ENCODE results near the gene PDCD5. TPM values are rescaled to one million over a fixed set of nuclear protein-coding genes. Genes with fewer than 3 reads are reported as not detected.

The PDCD5 gene
- total RNA-seq, 1 donor from 2014 or later, result 213 TPM

GRCh38 chr19:32599258-32599657, 18.3 kb downstream of the PDCD5 start:
- peaks cover 6% of the 10 kb centered on the region for H3K4me1 Mint-ChIP-seq
- peaks cover 46% of the 10 kb centered on the region for H3K36me3 Mint-ChIP-seq (ENCODE audit: low read depth)
- intact Hi-C loops (cut with micrococcal nuclease), result loop anchor here (2.0 kb wide), 1 partner anchor 76 kb away; the partner anchor contains the start of genes ANKRD27 and RGS9BP
- no peak overlapping the region for H3K4me3 Mint-ChIP-seq
- no peaks in the 10 kb centered on the region for H3K9me3 Mint-ChIP-seq
- peak overlapping the region; percentile 60 for H3K27ac Mint-ChIP-seq
- no peak for DNase-seq
- H3K27me3 Mint-ChIP-seq, result no peaks in the 10 kb centered on the region

DNA sequence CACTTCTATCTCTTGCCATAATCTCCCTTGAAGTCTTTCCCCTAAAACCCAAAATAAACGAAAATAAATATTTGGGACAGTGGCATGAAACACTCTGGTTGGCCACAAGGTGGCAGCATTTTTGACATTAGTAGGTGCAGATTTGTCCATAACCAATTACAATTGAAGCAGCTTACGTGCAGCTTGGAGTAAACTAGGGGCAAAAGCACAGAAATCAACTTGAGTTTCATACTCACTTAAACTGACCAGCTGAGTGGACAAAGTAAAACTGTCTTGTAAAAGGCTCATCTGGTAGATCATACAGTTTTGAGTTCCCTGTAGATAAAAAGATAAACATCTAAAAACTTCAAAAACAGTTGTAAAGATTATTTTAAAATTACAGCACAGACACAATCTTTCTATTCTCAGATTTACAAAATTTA, 18.8 kb downstream of the PDCD5 start:
- peak overlapping the region; percentile 60 for H3K27ac Mint-ChIP-seq

GRCh38 chr19:32603961-32604360, 23.0 kb downstream of the PDCD5 start:
- no peaks in the 10 kb centered on the region for H3K9me3 Mint-ChIP-seq
- H3K4me3 Mint-ChIP-seq, result no peak overlapping the region
- peaks cover 30% of the 10 kb centered on the region for H3K36me3 Mint-ChIP-seq (ENCODE audit: low read depth)
- peaks cover 6% of the 10 kb centered on the region for H3K4me1 Mint-ChIP-seq
- no peak for DNase-seq
- H3K27me3 Mint-ChIP-seq, result no peaks in the 10 kb centered on the region
- intact Hi-C loops (cut with micrococcal nuclease), result no loop called here
- H3K27ac Mint-ChIP-seq, result no peak overlapping the region

More for the DNA sequence above, 18.8 kb downstream of the PDCD5 start:
- H3K36me3 Mint-ChIP-seq (ENCODE audit: low read depth), result peaks cover 45% of the 10 kb centered on the region
- peak; percentile 81 for DNase-seq
- H3K9me3 Mint-ChIP-seq, result no peaks in the 10 kb centered on the region
- intact Hi-C loops (cut with micrococcal nuclease), result loop anchor here (2.0 kb wide), 1 partner anchor 75 kb away; the partner anchor contains the start of genes ANKRD27 and RGS9BP
- no peaks in the 10 kb centered on the region for H3K27me3 Mint-ChIP-seq
- H3K4me3 Mint-ChIP-seq, result no peak overlapping the region
- H3K4me1 Mint-ChIP-seq, result peaks cover 6% of the 10 kb centered on the region

DNA sequence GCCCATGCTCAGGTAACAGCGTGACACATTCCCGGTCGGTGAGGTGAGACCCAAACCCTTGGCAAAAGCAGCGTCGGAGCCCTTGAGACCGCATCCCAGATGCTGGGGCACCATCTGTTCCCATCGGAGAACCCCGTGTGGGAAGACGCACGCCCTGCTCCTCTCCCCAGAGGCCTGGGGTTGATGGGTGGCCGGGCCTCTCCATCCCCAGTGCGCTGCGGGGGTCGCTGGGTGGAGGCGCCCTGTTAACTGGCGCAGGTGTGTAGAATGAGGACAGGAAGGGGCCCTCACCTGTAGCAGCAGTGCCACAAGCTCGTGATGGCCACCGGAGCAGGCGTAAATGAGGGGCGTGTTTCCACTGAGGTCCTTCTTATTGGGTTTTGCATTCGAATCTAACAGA, 24.6 kb downstream of the PDCD5 start:
- Mint-ChIP-seq H3K27ac (no peak overlapping the region), H3K36me3 (ENCODE audit: low read depth) (peaks cover 28% of the 10 kb centered on the region), H3K27me3 (no peaks in the 10 kb centered on the region), H3K4me3 (no peak overlapping the region), H3K4me1 (no peaks in the 10 kb centered on the region), H3K9me3 (no peaks in the 10 kb centered on the region)
- intact Hi-C loops (cut with micrococcal nuclease), result no loop called here
- no peak for DNase-seq

DNA sequence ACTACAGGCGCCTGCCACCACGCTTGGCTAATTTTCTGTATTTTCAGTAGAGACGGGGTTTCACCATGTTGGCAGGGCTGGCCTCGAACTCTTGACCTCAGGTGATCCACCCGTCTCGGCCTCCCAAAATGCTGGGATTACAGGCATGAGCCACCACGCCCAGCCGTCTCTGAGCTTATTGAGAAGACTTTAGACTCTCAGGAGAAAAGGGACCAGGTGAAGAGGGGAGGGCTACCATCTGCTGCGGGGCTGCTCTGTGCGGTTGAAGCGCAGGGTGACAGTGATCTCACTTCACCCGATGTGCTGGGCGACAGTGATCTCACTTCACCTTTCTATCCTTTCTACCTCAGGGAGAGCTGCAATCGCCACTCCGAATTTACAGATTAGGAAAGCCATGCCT, 25.3 kb downstream of the PDCD5 start:
- Mint-ChIP-seq H3K27me3 (no peaks in the 10 kb centered on the region), H3K36me3 (ENCODE audit: low read depth) (peaks cover 25% of the 10 kb centered on the region), H3K9me3 (no peaks in the 10 kb centered on the region), H3K27ac (no peak overlapping the region), H3K4me3 (no peak overlapping the region), H3K4me1 (no peaks in the 10 kb centered on the region)
- DNase-seq, result no peak
- intact Hi-C loops (cut with micrococcal nuclease), result no loop called here

DNA sequence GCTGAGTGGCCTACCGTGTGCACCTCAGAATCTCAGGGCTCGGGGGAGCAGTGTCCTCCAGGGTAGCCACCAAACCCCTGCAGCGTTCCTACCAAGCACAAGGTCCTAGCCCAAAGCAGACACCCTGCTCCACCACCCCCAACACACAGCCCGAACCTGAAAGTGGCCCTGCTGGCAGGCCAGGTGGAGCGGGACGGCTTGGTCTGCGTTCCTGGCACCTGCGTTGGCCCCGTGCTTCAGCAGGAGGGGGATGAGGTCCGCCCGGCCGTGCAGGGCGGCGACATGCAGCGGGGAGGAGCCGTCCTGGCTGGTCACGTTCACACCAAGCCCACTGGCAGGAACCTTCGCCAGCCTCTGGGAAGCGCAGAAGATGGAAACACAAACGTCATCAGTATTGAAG, 26.5 kb downstream of the PDCD5 start:
- no peak for DNase-seq
- Mint-ChIP-seq H3K36me3 (ENCODE audit: low read depth) (peaks cover 24% of the 10 kb centered on the region), H3K4me3 (no peak overlapping the region), H3K4me1 (no peaks in the 10 kb centered on the region), H3K27me3 (no peaks in the 10 kb centered on the region), H3K9me3 (no peaks in the 10 kb centered on the region), H3K27ac (no peak overlapping the region)
- intact Hi-C loops (cut with micrococcal nuclease), result no loop called here

- Mint-ChIP-seq H3K27ac (no peak overlapping the region), H3K9me3 (no peaks in the 10 kb centered on the region), H3K4me3 (no peak overlapping the region), H3K4me1 (no peaks in the 10 kb centered on the region), H3K36me3 (ENCODE audit: low read depth) (peaks cover 30% of the 10 kb centered on the region), H3K27me3 (no peaks in the 10 kb centered on the region)
- DNase-seq, result no peak
- intact Hi-C loops (cut with micrococcal nuclease), result no loop called here
Measured at GRCh38 chr19:32611161-32611560, 30.2 kb downstream of the PDCD5 start.

DNA sequence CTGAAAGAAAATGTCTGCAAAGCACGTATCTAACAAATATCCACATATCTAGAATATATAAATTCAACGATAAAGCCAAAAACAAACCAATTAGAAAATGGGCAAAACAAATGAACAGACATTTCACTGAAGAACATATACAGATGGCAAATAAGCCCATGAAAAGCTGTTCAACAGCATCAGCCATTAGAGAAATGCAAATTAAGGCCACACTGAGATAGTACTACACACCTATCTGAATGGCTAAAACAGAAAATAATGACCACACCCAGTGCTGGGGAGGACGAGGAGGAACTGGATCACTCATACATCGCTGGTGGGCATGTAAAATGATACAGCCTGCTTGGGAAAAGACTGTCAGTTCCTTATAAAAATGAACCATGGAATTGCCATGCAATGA, 32.0 kb downstream of the PDCD5 start:
- Mint-ChIP-seq H3K4me3 (no peak overlapping the region), H3K9me3 (no peaks in the 10 kb centered on the region)

GRCh38 chr19:32614916-32615315, 33.9 kb downstream of the PDCD5 start:
- no peaks in the 10 kb centered on the region for H3K4me1 Mint-ChIP-seq
- peaks cover 33% of the 10 kb centered on the region for H3K36me3 Mint-ChIP-seq (ENCODE audit: low read depth)
- no peak for DNase-seq
- H3K27me3 Mint-ChIP-seq, result no peaks in the 10 kb centered on the region
- intact Hi-C loops (cut with micrococcal nuclease), result no loop called here
- no peak overlapping the region for H3K27ac Mint-ChIP-seq
- no peaks in the 10 kb centered on the region for H3K9me3 Mint-ChIP-seq
- no peak overlapping the region for H3K4me3 Mint-ChIP-seq

More for the DNA sequence above, 32.0 kb downstream of the PDCD5 start:
- peaks cover 30% of the 10 kb centered on the region for H3K36me3 Mint-ChIP-seq (ENCODE audit: low read depth)
- H3K27ac Mint-ChIP-seq, result no peak overlapping the region
- intact Hi-C loops (cut with micrococcal nuclease), result no loop called here
- no peaks in the 10 kb centered on the region for H3K27me3 Mint-ChIP-seq
- DNase-seq, result no peak
- H3K4me1 Mint-ChIP-seq, result no peaks in the 10 kb centered on the region

GRCh38 chr19:32615569-32615968, 34.6 kb downstream of the PDCD5 start:
- H3K27ac Mint-ChIP-seq, result no peak overlapping the region
- no peak for DNase-seq
- H3K36me3 Mint-ChIP-seq (ENCODE audit: low read depth), result peaks cover 33% of the 10 kb centered on the region
- intact Hi-C loops (cut with micrococcal nuclease), result no loop called here
- no peak overlapping the region for H3K4me3 Mint-ChIP-seq
- no peaks in the 10 kb centered on the region for H3K4me1 Mint-ChIP-seq
- no peaks in the 10 kb centered on the region for H3K27me3 Mint-ChIP-seq
- H3K9me3 Mint-ChIP-seq, result no peaks in the 10 kb centered on the region

DNA sequence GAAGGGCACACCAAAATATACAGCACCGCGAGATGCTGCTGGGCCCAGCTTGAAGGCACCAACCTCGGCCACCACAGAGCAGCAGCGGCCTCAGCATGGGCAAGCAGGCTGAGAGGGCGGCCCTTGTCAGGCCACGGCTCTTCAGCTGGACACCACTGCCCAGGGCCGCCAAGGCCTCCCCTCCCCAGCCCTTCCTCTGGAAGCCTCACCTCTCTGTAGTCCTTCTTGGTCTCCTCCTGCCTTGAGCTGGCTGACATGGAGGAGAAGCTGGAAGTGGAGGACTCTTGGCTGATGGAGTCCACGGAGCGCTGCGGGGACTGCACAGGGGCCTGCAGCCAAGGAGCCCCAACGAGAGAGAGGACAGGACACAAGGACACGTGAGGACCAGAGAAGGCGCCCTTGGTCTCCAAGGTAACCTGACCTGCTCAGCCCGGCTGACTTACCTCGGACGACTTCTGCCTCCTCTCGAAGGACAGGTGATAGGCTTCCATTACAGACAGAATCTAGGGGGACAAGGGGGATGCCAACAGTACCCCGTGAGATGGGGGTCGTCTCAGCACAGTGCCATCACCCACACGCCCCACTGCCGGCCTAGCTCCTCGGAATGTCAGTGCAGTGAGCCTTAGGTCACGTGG, 38.2 kb downstream of the PDCD5 start:
- intact Hi-C loops (cut with micrococcal nuclease), result no loop called here
- Mint-ChIP-seq H3K27ac (no peak overlapping the region), H3K9me3 (no peaks in the 10 kb centered on the region), H3K36me3 (ENCODE audit: low read depth) (peaks cover 39% of the 10 kb centered on the region), H3K4me3 (no peak overlapping the region), H3K4me1 (no peaks in the 10 kb centered on the region), H3K27me3 (no peaks in the 10 kb centered on the region)
- no peak for DNase-seq

DNA sequence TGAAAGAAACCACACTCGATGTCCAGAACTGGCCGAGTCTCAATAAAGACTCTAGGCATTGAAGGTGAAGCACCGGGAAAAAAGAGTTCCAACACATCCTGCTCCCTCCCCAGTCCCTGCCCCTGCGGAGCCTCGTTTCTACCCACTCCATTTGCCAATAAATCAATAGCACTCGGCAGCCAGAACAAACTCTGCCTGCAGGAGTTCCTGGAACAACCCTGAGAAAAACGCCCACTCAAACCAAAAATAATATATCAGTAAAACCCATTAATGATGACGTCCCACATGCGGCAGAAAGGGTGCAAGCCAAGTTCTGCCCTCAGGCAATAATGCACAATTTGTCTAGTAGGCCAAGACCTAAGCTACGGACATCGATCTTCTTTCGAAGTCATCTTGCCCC, 41.0 kb downstream of the PDCD5 start:
- Mint-ChIP-seq H3K4me3 (no peak overlapping the region), H3K36me3 (ENCODE audit: low read depth) (peaks cover 36% of the 10 kb centered on the region), H3K27ac (no peak overlapping the region), H3K4me1 (no peaks in the 10 kb centered on the region), H3K9me3 (no peaks in the 10 kb centered on the region), H3K27me3 (no peaks in the 10 kb centered on the region)
- no peak for DNase-seq
- intact Hi-C loops (cut with micrococcal nuclease), result no loop called here

- no peak overlapping the region for H3K4me3 Mint-ChIP-seq
- no peak for DNase-seq
- H3K27me3 Mint-ChIP-seq, result no peaks in the 10 kb centered on the region
- intact Hi-C loops (cut with micrococcal nuclease), result no loop called here
- H3K9me3 Mint-ChIP-seq, result no peaks in the 10 kb centered on the region
- H3K27ac Mint-ChIP-seq, result no peak overlapping the region
- no peaks in the 10 kb centered on the region for H3K4me1 Mint-ChIP-seq
- peaks cover 30% of the 10 kb centered on the region for H3K36me3 Mint-ChIP-seq (ENCODE audit: low read depth)
Measured at GRCh38 chr19:32624410-32624809, 43.4 kb downstream of the PDCD5 start.

DNA sequence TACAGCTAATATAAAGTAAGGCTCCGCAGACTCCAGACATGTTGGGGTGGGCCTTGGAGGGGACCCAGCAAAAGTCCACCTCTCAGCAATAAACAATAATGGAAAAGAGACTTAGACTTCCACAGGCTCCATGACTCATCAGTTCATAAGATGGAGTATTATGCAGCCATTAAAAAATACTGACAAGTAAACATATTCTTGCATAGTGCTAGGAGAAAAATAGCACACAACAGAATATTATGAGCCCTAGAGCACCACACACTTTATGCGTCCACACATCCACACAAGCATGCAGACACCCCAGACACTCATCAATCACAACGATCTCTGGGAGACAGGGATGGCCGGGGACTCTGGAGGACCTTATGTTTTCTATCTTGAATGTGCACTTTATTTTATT, 46.0 kb downstream of the PDCD5 start:
- Mint-ChIP-seq H3K4me3 (no peak overlapping the region), H3K27ac (no peak overlapping the region), H3K9me3 (no peaks in the 10 kb centered on the region), H3K4me1 (no peaks in the 10 kb centered on the region), H3K27me3 (no peaks in the 10 kb centered on the region), H3K36me3 (ENCODE audit: low read depth) (peaks cover 24% of the 10 kb centered on the region)
- intact Hi-C loops (cut with micrococcal nuclease), result no loop called here
- DNase-seq, result no peak

DNA sequence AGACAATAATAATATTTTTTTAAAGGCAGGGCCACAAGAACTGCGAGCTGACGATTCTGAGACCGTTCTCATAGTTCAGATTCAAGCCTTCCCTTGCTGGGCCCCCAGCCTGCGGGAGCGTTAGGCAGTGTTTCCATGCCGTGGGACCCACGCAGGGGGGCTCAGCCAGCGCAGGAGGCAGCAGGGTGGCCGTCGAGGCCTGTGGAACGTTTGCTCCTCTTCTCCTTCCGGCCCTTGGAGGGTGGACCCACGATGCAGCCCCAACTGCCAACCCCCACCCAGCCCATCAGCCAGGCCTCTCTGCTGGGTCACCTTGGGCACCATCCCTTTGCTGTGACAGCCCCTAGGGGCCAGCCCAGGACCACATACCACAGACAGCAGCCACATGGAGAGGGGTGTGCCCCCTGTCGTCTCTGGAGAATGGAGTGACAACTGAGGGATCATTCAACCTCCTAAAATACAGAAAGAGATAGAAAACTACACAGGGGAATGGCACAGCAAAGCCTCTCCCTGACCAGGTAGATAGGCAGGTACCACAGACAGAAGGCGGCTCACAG, 46.8 kb downstream of the PDCD5 start:
- Mint-ChIP-seq H3K27me3 (no peaks in the 10 kb centered on the region), H3K27ac (no peak overlapping the region), H3K4me1 (no peaks in the 10 kb centered on the region), H3K4me3 (no peak overlapping the region), H3K9me3 (no peaks in the 10 kb centered on the region), H3K36me3 (ENCODE audit: low read depth) (peaks cover 21% of the 10 kb centered on the region)
- intact Hi-C loops (cut with micrococcal nuclease), result no loop called here
- no peak for DNase-seq
